ENCODE results near the gene MT1M.
"Not testable (repeated sequence)": the region's sequence is repeated elsewhere in the genome, so short reads cannot be mapped to it uniquely, and the experiment has no call there.

DNA sequence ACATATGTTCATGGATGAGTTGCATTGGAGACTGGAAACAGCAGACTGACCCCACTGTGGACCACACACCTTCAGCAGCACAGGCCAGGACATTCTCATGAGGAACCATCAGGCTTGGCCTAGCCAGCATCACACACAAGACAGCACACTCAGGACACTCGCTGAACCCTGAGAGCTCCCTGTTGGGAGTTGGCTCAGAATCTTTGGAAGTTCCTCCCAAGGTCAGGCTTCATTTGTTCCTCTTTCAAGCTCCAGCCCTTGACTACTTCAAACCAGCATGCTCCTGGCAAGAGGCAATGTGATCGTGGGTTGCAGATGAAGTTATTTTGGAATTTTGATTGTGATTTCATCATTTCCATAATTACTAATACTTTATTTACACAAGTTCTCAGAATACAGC is 39.2 kb downstream of the MT1M start:
- not testable (repeated sequence) for TF ChIP-seq ZNF416 (tag by site-specific recombination; IDR thresholded peaks at IDR 0.05); ZNF830 (tag by site-specific recombination; IDR thresholded peaks at IDR 0.05; ENCODE audit: low read depth); RBAK (tag by site-specific recombination; IDR thresholded peaks at IDR 0.05); ZNF433 (tag by site-specific recombination; IDR thresholded peaks at IDR 0.05; ENCODE audit: low read depth); ZNF112 (tag by site-specific recombination; IDR thresholded peaks at IDR 0.05); ZNF274 (IDR thresholded peaks at IDR 0.05; ENCODE audit: low read length); ZNF274 (tag by site-specific recombination; IDR thresholded peaks at IDR 0.05; ENCODE audit: borderline replicate concordance); ZNF76 (tag by site-specific recombination; IDR thresholded peaks at IDR 0.05; ENCODE audit: borderline replicate concordance, low read depth); BCL11B (tag by site-specific recombination; IDR thresholded peaks at IDR 0.05; ENCODE audit: low read depth); KLF9 (tag by site-specific recombination; IDR thresholded peaks at IDR 0.05; ENCODE audit: low read depth)
- TF ChIP-seq, protein P1, sequence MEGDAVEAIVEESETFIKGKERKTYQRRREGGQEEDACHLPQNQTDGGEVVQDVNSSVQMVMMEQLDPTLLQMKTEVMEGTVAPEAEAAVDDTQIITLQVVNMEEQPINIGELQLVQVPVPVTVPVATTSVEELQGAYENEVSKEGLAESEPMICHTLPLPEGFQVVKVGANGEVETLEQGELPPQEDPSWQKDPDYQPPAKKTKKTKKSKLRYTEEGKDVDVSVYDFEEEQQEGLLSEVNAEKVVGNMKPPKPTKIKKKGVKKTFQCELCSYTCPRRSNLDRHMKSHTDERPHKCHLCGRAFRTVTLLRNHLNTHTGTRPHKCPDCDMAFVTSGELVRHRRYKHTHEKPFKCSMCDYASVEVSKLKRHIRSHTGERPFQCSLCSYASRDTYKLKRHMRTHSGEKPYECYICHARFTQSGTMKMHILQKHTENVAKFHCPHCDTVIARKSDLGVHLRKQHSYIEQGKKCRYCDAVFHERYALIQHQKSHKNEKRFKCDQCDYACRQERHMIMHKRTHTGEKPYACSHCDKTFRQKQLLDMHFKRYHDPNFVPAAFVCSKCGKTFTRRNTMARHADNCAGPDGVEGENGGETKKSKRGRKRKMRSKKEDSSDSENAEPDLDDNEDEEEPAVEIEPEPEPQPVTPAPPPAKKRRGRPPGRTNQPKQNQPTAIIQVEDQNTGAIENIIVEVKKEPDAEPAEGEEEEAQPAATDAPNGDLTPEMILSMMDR (tag by site-specific recombination; IDR thresholded peaks at IDR 0.05) = not testable (repeated sequence)
- TF ChIP-seq, protein P2, sequence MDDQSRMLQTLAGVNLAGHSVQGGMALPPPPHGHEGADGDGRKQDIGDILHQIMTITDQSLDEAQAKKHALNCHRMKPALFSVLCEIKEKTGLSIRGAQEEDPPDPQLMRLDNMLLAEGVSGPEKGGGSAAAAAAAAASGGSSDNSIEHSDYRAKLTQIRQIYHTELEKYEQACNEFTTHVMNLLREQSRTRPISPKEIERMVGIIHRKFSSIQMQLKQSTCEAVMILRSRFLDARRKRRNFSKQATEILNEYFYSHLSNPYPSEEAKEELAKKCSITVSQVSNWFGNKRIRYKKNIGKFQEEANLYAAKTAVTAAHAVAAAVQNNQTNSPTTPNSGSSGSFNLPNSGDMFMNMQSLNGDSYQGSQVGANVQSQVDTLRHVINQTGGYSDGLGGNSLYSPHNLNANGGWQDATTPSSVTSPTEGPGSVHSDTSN (CRISPR knock-in tag; IDR thresholded peaks at IDR 0.05) = not testable (repeated sequence)
- TF ChIP-seq, protein P3, sequence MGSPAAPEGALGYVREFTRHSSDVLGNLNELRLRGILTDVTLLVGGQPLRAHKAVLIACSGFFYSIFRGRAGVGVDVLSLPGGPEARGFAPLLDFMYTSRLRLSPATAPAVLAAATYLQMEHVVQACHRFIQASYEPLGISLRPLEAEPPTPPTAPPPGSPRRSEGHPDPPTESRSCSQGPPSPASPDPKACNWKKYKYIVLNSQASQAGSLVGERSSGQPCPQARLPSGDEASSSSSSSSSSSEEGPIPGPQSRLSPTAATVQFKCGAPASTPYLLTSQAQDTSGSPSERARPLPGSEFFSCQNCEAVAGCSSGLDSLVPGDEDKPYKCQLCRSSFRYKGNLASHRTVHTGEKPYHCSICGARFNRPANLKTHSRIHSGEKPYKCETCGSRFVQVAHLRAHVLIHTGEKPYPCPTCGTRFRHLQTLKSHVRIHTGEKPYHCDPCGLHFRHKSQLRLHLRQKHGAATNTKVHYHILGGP (tag by site-specific recombination; IDR thresholded peaks at IDR 0.05) = not testable (repeated sequence)
